Hematopoietic multipotent progenitor cell treated with erythropoietin and hydrocortisone succinate and interleukin-3 and kit ligand, for 17 days (in vitro differentiated cells): ENCODE data around the gene TMEM123.

Experiments used
- DNase-seq: peaks from one replicate; pipeline ENCODE4 v3.0.0-alpha.2; 2015; ENCODE audit warnings: low spot score

The TMEM123 gene, protein sequence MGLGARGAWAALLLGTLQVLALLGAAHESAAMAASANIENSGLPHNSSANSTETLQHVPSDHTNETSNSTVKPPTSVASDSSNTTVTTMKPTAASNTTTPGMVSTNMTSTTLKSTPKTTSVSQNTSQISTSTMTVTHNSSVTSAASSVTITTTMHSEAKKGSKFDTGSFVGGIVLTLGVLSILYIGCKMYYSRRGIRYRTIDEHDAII

DNA sequence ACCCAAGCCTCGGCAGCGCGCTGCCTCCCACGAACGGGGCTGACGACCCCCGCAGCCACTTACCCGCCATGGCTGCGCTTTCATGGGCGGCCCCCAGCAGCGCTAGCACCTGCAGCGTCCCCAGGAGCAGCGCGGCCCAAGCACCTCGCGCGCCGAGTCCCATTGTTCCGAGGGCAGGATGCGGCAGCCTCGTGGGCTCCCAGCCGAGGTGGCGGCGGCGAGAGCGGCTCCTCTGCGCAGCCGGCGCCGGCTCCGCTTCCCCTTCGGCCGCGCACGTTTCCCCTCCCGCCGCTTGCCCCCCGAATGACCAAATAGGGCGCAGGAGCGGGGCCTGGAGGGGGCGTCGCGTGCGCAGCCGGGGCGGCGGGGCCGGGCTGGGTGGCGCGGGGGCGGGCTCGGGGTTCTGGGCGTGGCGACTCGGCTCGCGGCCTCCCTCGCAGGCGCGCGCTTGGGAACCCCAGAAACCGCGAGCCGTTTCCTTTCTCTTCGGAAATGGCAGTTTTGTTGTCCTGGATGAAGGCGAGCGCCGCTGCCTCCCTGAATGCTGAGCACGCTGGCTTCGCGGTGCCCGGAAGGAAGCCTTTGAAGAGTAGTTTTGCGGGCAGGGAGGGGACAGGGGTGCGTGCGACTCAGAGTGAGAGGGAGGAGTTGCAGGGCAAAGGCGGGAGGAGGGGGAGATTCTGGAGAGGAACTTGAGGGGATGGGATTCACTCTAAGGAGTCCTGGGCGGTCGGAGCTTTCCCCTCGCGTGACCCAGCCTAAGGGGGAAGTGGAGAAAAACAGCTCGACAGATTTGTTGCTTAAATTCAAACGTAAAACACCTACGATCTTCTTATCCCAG is at the start of gene TMEM123:
TMEM123 (minus strand) TSS at position 305 of the 841 bp plus-strand sequence; CDS start at position 163, 142 bp downstream.
- DNase-seq: no peak

DNA sequence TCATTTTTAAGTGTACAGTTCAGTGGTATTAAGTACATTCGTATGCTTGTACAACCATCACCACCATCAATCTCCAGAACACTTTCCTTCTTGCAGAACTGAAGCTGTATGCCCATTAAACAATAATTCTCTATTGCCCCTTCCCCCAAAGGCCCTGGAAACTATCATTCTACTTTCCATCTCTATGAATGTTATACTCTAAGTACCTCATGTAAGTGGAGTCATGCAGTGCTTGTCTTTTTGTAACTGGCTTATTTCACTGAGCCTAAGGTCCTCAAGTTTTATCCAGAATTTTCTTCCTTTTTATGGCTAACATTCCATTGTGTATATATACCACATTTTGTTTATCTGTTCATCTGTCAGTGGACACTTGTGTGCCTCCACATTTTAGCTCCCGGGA is 48.3 kb upstream of the TMEM123 start:
- no peak for DNase-seq

DNA sequence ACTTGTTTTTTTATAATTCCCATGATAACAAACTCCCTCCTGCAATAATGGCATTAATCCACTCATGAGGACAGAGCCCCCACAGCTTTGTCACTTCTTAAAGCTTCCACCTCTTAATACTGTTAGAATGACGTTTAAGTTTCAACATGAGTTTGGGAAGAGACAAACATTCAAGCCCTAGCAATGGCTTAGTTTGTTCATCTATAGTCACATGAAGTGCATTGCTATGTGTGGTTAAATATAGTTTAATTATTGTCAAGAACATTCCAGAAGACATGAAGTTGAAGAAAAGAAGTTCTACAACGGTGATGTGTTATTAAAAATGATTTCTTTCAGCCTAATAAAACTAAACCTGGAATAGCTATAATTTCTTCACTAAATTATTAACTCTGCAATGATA is 47.4 kb upstream of the TMEM123 start:
- no peak for DNase-seq

DNA sequence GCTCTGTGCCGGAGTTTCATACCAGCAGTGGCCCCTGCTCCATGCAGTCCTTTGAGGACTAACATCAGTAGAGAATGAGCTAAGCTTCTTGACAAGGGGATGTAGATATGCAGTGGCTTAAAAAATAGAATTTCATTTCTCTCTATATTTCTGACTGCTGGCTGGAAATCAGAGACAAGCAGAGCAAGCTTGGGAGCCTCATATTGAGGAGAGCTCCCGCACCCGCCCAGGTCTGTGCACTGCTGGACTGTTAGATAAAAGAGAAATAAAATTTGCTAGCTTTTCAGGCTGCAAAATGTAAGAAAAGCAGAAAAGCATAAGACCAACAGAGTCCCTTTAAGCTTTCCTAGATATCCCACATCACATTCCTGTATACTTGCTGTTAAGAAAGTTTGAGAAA is 46.6 kb upstream of the TMEM123 start:
- DNase-seq: no peak

DNA sequence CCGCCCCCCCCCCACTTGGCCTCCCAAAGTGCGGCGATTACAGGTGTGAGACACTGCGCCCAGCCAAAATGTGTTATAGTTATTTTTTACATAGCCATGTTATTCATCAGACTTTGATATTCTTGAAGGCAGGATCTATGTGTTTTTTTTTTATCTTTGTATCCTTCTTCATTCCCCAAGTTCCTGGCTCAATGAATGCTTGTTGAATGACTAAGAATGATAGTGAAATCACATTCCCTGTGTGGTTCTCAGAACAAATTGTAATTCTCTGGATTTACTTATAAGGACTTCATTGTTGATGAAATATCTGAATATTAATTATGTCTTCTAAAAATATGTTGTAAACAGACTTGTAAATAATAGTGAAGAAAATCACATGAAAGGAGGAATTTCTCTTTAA is 44.5 kb upstream of the TMEM123 start:
- DNase-seq: no peak

DNA sequence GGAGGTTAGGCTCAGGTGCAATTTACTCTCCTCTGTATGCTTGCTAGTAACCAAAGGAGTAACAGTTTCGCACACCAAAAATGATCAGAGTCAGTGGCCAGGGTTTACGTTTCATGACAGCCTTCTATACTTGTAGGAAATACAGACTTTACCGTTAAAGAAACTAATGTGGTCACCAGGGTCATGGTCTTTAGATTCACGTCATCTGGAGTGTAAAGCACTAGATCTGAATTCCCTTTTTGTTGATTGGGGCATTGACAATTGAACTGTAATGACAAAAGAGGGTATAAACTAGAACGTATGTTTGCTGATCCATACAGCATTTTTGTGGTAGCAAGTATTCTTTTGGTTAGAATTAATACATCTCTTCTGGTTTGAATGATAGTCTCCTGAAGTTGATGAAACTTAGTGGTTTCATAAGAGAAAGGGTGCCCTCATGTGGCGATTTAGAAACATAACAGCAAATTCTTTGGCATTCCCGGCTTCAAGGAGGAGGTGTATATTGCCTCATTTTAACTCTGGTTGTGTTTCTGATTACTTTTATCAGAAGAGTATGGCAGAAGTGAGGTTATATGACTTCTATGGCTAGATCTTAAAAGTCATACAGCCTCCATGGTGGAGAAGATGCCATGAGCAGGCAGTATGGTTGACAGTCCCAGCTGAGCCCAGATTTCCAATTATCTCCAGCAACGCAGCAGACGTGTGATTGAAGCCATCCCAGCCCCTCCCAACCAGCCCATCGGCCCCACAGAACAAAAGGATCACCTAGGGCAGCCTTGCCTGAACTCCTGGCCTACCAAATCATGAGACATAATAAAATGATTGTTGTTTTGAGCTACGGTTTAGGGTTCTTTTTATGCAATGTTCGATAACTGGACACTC is 42.8 kb upstream of the TMEM123 start:
- peak; percentile 85 for DNase-seq

DNA sequence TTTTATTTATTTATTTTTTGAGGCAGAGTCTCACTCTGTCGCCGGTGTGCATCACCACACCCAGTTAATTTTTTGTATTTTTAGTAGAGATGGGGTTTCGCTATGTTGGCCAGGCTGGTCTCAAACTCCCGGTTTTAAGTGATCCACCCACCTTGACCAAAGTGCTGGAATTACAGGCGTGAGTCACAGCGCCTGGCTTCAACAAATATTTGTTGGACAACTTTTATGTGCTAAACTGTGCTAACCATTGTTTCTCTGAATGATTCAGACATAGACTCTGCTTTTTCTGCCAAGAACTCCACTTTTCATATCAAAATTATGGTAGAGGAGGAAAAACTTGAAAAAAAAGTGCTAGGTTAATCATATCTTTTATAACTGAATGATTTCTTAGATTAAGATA is 41.7 kb upstream of the TMEM123 start:
- DNase-seq: no peak

DNA sequence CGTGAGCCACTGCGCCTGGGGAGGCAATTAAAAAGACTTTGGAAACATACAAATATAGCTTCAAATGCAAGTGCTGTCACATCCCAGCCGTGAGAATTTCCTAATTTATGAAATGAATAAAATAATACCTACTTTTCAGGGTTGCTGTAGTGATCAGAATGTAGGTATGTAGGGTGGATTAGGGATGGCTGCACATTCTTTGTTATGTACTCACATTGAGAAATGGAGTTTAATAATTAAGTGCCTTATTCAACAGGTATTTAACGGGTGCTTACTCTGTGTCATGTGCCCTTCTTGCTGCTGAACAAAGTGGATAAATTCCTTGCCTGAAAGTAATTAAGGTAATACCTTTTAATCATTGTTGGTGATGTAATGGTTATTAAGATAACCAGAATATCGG is 41.0 kb upstream of the TMEM123 start:
- no peak for DNase-seq

DNA sequence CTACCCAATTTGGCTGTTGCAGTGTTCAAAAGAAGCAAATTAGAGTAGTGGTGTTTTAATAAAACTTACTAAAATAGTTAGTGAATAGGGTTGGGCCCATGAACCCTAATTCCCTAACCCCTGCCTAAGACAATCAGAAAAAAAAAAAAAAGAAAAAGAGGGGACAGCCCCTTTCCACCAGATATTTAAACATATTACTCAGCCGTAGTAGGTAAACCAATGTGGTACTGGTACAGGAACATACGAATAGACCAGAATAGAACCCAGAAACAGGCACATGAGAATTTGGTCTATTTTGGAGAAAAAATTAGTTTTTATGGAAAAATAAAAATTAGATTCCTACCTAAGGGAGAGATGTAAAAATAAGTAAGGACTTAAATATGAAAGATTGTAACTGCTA is 39.4 kb upstream of the TMEM123 start:
- no peak for DNase-seq

DNA sequence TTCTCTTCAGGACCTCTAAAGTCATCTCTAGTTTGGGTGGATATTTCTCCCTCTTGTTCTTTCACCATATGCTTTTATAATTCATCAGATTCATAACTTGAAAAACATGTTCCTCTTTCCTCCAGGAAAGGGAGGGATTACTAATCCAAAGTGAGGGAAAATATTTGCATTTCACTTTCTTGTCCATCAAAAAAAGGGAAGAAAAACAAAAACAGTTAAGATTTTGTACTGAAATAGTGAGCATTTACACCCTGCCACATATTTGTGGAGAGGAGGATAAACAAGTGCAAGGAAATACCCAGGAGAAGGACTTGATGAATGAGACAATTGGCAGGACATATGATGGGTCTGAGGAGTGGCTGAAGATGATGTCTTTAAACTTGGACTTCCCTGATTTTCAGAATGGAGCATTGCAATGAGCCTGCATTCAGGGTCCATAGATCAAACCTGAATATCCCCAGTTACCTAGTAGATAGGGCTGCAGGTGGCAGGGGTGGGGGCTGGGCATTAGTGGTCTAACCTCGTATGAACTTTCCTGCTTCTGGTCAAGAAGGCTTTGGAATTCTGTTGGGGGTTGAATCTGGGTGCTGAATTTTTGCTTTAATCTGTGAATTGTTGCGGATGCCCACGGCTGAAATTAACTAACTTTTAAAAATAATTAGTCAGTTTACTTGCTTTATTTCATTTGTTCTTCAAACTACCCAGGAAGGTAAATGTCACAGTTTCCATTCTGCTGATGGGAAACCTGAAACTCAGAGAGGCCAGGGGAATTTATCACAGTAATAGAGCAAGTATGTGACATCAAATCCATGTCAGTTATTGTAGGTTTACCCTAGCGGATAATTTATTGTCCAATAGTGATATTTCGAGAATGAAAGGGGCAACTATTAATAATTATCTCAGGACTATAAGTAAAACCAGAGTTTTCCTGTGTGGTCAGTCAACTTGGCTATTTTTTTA is 36.9 kb upstream of the TMEM123 start:
- no peak for DNase-seq

DNA sequence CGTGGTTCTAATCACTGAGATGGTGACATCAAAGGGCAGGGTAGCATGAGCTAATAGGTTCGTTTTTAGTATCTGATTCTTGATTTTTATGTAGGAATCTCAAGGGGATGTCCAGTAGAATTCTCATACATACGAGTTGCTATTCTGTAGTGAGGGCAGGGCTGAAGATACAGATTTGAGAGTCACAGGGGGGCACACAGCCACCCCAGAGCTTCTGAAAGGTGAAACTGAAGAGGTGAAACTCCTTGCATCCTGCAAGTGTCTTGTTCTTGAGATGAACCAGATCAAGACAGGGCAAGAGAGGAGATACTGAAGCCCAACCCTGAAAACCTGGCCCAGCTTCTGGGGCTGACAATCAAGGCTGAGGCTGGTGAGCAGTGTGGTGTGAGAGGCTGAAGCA is 35.6 kb upstream of the TMEM123 start:
- no peak for DNase-seq

DNA sequence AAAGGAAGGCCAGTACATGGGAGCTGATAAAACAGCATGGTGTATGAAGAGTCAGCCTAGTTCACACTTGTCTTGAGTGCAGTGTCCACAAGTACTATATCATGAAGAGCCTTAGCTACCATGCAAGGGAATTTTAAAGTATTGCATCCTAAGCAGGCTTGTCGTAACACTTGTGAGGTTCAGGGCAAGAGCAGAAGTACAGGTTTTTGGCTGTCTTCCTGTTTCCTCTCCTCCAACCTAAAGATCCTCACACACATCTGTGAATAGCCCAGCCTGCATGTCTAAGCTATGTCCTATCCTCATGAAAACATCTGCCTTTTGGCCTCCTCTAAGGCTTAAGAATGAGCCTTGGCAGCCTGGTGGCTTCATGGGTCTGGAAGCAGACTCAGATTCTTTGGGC is 34.6 kb upstream of the TMEM123 start:
- no peak for DNase-seq

DNA sequence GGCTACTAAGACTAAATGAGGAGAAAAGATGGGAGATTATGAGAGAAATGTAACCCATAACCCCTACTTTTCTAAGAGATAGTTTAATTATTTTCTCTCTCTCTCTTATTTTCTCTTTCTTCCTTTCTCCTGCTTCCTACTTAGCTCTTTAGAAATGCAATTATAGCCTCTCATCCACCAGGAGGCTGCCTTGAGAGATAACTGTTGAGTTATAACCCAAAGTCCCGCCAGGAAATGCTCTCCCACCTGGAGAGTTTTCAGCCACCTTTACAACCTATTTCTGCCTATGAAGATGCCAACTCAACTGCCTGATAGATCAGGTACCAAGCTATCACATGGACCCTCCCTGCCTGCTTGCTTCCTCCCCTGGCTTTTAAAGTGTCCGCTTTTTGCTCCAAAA is 34.0 kb upstream of the TMEM123 start:
- no peak for DNase-seq

DNA sequence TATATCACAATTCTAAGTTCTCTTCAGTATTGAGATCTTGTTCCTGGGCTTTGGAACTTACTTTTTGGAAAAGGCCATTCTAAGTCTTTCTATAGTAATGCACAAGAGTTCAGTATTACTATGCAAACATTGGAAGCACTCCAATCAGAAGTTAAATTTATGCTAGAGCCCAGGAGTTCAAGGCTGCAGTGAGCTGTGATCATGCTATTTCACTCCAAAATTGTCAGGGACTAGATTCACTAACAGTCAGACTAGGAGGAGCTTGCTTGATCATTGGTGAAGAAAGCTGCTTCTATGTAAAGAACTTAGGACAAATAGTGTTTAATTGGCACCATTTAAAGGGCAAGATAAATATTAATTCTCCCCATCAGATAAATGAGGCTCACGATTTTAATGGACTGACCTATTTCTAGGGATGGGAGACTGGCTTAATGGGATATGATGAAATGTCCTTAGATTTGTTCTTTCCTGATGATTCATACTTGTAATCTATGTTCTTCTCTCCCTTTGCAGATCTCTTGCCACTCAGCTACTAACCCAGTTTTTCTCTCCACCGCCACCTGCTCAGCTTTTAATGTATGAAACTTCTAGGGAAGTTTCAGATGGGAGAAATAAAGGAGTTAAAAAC is 32.6 kb upstream of the TMEM123 start:
- no peak for DNase-seq

DNA sequence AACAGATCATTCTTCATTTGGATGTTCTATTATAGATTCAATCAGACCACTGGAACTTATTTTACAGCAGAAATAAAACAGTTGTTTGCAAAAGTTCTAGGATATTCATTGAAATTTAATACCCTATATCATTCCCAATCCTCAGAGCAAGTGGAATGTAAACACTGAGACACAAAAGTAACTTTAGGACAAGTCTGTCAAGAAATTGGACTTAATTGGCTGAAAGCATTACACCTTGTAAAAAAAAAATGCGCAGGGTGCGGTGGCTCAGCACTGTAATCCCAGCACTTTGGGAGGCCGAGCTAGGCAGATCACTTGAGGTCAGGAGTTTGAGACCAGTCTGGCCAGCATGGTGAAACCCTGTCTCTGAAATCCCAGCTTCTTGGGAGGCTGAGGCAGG is 29.9 kb upstream of the TMEM123 start:
- DNase-seq: no peak

DNA sequence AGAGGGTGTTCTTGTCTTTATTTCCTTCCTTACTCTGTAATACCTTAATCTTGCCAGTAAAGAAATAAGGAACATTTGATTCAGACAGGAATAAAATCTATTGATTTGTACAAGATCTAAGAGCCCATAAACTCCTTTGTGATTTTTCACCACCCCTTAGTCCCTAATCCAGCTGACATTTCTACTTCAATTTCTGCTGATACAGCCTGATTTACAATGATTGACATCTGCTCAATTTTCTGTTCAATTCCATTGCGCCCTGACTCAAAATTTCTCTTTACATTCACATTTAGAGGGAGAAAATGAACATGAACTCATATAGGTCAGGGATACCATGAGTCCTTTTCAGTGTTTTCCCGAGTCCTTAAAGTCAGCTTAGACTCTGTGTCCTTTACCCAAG is 27.2 kb upstream of the TMEM123 start:
- DNase-seq: no peak

DNA sequence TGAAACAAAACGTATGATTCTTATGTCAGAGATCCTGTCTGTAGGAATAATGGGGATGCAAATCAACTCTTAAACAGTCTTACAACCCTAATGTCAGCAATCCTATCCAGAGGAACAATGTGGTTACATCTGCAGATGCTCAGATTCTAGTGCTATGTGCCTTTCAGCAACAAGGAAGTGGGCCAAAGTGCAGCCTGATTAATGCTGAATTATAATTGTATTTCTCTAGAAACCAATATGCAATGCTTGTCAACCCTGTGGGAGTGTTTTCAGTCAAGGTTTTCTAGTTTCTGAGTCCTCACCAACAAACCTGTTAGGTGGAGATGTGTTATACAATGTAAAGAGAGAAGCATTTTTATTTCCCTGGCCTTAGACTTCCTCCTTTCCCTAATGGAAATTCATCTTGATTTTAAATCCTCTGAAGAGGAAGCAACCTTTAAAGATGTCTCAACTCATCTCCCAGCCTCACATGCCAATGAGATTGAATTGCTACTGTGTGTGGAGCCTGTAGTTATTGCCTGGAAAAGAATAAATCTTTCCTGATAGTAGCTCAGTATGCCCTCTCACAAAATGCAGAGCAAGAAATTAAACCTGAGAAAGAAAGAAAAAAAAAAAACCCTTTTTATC is 26.2 kb upstream of the TMEM123 start:
- DNase-seq: no peak

DNA sequence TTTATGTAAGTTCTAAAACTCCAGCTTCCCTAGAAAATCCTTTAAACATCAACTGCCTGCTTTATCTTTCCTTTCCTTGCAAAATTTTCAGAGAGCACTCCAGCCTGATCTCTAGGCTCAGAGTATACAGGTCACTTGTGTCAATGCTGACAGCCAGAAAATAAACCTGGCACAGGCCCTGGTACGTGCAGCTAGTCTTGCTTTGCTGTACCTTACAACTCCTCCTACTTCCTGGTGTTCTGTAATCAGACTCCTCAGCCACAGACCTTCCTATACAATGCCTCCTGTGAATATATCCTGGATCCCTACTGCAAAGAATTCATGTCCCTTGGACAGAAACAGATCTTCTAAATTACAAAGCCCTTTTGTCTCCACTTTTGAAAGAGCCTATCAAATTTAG is 24.2 kb upstream of the TMEM123 start:
- DNase-seq: no peak

DNA sequence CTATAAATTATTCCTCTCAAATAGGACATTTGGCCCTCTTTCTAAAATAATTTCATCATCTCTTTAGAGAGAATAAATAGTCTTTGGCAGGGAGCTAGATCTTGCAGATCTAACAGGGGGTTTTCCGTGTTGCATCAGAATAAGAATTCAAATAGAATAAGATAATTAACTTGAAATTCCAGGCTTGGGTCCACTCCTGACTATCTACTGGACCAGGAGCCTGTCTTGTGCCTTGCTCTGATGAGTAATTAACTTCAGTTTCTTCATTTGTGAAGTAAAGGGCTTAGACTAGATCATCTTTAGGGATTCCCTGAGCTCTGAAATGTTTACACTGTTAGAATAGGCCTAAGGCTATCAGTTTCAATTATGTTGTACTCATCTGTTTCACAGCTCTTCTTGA is 23.5 kb upstream of the TMEM123 start:
- no peak for DNase-seq

DNA sequence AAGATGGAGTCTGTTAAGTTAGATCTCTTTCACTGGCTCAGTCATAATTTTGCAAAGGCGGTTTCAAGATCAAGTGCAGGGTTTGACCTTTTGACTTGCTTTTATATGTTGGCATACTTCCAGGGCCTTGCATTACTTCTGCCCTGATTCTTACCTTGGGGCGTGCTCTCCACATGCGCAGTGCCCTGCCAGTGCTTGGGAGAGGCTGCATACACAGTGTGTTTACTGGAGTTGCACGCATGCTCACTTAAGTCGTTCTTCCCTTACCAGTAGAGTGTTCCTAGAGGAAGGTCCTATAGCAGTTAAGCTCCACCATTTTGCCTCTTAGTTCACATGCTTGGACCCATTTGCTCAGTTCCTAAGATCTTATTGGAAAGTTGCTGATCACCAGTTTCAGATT is 21.0 kb upstream of the TMEM123 start:
- DNase-seq: no peak

DNA sequence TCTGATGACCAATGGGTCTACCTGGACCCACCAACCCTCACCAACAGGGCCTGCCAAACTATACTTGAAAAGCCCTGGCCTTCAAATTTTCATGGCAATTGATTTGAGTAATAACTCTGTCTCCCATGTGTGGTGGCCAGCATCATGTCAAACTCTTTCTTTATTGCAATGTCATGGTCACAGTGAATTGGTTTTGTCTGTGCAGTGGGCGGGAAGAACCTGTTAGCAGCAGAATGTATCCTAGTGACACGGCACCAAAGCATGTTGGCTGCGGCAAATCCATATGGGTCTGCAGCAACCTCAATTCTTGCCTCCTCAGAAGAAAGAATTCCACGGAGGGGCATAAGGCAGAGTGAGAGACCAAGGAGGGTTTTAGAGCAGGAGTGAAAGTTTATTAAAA is 19.6 kb upstream of the TMEM123 start:
- no peak for DNase-seq
